Measurements from ENCODE around the gene NOVA2. TPM values are rescaled to one million over a fixed set of nuclear protein-coding genes. Genes with fewer than 3 reads are reported as not detected.
"Not testable (repeated sequence)": the region's sequence is repeated elsewhere in the genome, so short reads cannot be mapped to it uniquely, and the experiment has no call there.

Gene NOVA2
- total RNA-seq, 1 donor from 2014 or later = 6.0 TPM

DNA sequence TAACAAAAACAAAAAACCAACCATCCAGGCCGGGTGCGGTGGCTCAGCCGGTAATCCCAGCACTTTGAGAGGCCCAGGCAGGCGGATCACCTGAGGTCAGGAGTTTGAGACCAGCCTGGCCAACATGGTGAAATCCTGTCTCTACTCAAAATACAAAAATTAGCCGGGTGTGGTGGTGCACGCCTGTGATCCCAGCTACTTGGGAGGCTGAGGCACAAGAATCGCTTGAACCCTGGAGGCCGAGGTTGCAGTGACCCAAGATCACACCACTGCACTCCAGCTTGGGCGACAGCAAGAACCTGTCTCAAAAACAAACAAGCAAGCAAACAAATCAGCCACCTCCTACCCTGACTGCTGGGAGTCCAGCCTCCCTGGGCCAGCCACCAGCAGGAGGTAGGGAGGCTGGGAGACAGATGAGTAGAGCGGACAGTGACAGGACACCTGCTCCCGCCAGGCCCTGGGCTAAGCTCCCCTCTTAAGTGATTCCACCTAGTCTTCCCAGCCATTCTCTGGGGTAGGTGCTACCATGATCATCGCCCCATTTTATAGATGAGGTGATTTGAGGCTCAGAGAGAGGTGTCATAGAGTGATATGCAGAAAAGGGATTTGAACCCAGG, 77.6 kb downstream of the NOVA2 start:
- DNase-seq (ENCODE audit: low spot score) = not testable (repeated sequence)

DNA sequence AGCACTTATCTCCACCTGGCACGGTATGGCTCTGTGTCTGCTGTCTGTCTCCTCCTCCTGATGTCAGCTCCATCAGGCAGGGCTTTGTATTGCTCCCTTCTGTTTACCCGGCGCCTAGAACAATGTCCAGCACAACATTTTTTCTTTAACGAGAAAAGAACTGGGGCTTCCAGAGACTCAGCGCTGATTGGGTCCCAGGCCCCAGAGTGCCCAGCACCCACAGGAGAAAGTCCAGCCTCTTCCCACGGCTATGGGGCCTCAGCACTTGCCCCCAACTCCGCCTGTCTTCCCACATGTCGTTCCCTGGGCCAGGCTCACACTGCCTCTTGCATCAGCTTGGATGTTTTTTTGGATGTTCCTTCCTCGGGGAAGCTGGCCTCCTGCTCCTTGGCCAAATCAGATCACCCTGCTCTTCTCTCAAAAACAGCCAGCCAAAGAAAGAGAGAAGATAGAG, 78.1 kb downstream of the NOVA2 start:
- no peak for DNase-seq (ENCODE audit: low spot score)

DNA sequence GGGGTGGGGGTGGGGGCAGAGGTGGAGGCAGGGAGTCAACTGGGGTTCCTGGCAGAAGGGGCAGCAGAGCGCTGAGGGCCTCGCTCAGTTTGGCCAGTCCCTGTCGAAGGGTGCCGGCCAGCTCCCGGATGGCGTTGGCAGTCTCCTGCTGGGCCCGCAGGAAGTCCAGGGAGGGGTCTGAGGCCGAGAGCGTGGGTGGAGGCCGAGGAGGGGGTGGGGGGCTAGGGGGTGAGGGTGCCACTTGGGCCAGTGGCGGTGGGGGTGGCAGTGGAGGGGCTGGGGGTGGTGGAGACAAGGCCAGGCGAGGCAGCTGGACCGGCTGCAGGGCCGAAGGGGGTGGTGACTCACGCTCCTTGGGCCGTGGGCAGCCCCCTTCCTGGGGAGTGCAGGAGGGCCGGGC, 82.8 kb downstream of the NOVA2 start:
- DNase-seq (ENCODE audit: low spot score) = no peak

DNA sequence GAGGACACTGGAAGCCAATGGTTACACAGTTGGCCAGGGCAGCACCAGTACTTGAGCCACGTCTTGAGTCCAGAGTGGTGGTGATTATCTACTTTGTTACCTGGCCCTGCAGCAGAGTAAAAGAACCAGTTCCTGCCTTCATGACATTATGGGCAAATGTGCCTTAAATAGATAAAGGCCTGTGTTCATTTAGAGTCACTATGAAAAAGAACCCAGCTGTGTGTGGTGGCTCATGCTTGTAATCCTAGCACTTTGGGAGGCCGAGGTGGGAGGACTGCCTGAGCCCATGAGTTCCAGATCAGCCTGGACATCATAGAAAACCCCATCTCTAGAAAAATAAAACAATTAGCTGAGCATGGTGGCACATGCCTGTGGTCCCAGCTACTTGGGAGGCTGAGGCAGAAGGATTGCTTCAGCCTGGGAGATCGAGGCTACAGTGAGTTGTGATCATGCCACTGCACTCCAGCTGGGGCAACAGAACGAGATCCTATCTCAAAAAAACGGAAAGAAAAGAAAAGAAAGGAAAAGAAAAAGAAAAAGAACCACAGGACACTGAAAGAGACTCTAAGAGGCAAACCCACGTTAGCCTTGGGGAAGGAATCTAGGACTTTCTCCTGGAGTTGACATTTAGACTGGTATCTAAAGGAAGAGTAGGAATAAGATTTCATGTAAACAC, 84.3 kb downstream of the NOVA2 start:
- no peak for DNase-seq (ENCODE audit: low spot score)

DNA sequence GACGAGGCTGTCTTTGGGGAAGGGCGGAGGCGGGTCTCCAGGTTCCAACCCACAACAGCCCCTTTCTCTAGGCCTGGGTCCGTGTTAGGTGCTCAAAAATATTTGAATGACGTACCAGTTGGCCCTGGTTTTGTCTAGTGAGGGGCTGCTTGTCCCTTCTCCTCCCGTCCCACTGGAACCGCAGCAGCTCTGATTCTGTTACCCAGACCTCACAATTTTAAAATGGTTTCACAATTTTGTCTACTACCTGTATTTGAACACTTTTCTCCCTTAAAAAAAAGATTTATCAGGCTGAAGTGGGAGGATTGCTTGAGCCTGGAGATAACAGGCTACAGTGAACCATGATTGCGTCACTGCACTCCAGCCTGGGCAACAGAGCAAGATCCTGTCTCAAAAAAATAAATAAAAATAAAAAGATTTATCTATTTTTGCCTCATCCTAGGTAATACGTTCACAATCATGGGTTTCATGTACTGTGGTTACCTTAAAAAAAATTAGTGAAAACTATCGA, 86.4 kb downstream of the NOVA2 start:
- DNase-seq (ENCODE audit: low spot score) = no peak

DNA sequence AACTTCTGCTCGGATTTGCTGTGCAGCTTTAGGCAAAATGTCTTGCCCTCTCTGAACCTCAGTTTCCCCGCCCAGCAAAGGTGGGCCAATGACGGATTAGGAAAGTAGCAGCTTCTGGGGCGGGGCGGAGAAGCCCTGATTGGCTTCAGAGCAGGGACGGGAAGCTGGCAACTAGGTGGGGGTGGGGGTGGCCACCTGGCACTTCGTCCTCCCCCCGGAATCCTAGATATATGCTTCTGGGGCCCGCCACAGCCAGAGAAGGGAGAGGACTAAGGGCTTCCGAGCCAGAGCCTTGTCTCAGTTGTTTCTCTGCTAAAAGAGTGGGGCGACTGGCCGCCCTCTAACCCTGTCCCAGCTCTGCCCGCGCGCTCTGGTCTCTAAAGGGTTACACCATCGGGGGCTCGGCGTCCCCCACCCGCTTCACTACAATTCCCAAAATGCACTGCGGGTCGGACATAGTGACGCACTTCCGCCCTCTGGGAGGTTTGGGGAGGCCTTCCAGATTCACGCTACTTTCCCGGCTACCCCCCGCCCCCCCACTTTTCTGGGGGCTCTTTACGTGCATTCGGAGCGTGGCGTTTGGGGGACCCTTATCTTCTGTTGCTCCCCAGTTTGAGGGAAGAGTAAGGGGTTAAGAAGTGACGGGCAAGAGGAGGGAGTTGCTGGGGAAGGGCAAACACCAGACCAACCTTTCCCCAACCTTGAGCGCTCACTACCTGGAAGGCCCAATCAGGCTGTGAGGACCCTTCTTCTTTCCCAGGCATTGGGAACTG, 87.1 kb downstream of the NOVA2 start:
- DNase-seq (ENCODE audit: low spot score) = peak; percentile 97

DNA sequence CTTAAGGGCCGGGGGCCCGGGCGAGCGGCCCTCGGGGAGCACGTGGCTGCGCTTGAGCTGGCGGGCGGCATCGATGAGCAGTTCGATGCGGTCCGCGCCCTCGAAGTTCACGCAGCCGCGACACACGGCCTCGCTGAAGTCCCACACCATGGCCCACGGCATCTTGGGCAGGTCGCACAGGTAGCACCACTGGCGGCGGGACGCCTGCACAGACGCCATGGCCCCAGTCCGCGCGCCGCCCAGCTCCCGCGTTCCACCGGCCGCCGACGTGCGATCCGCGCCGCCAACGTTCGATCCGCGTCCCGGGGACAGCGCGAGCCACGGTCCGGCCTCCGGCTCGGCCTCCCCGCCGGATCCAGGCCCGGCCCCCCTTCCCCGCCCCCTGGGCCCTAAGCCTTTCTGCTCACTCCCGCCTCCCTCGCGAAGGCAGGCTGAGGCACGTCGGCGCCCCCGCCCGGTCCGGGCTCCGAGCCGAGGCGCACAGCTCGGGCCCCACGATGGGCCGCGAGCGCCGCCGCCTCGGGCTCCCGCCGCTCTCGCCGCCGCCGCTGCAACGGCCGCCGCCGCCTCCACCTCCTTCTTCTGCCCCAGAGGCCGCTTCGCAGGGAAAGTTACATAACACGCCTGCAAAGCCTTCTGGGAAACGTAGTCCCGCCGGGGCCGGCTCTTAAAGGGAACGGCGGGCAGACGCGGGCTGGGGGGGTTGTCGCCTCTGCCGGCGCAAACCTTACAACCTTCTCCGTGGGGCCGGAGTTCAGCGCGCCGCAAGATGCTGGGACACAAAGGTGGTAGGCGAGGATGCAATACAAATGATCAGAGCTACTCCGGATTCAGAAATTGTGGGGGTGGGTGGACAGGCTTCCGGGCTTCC, 87.9 kb downstream of the NOVA2 start, which contains the start of gene IRF2BP1:
Gene IRF2BP1, minus strand, starts transcription at position 586 of the 871 bp plus-strand sequence. Its CDS starts 367 bp downstream, at position 219.
- peak; percentile 97 for DNase-seq (ENCODE audit: low spot score)

DNA sequence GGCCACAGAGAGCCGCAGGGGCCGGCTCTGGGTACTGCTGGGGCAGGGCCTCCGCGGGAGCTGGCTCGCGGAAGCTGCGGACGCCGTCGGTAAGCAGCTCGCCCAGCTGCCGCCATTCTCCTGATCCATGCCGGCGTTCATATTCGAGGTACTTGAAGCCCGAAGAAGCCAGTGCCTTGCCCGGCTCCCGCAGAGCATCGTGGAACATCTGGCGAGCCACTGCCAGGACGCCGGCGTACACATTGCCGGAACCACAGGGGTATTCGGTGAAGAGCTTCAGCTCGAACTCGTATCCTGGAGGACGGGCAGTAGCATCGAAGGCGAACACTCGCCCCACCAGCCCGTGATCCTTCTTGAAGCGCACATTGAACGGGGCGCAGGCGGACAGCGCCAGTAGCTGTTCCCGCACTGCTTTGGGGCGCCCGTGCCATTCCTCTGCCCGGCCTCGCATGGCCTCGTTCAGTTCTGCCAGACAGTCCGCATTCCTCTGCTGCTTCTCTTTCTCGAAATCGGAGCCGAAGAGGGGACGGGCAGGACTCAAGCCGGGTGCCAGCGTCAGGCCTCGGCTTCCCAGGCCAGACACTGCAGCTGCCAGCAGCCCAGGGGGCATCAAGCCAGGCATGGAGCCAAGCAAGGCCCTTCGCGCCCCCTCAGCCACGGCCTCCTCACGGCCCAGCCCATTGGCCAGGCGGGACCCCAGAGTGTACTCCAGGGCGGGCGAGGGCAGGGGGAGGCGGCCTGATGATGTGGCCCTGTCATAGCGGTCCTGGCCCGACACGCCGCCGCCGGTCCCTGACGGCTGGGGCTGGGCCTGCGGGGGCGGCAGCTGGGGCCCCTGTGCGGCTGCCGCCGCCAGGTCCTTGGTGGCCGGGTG, 88.7 kb downstream of the NOVA2 start:
- no peak for DNase-seq (ENCODE audit: low spot score)

DNA sequence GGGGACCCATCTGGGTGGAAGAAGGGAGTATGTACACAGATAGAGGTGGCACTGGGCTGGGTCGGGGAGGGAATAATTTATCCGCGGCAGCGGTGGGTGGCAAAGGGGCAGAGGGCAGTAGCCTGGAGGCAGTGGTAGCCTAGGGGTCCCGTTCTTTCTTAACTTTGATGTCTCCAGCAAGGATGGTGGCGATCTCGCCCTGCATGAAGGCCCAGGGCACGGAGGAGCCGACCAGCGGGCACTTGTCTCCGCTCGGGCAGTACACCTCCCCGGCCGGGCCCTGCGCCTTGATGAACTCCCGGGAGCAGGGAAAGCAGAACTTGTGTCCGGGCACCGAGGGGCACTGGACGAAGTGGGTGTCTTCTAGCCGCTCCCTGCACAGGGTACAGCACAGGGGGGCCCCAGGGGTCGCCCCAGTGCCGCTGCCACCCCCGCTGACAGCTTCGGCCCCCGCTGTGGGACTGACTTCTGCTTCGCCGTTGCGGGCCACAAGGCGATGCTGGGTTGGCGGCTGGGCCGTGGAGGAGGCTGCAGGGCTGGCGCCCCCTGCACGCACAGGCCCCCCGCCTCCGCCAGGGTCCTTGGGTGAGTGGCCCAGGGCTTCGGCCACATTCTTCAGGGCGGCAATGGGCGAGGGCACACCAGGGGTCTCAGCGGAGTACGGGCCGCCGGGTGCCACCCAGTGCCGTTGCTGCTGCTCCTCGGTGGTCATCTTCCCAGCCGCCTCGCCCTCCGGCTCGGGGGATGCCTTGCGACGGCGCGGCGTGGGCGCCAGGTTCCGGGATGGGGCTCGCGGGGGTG, 89.6 kb downstream of the NOVA2 start:
- DNase-seq (ENCODE audit: low spot score) = no peak

Other genes with a start within 250 kb of the NOVA2 start
- 13.0 TPM for gene FBXO46, start 243.0 kb downstream of the NOVA2 start, total RNA-seq (ENCODE audit: insufficient read depth, low replicate concordance)
- gene MEIOSIN, start 240.4 kb downstream of the NOVA2 start, total RNA-seq (ENCODE audit: insufficient read depth, low replicate concordance) = not detected
- gene SIX5, start 204.6 kb downstream of the NOVA2 start, total RNA-seq (ENCODE audit: insufficient read depth, low replicate concordance) = 18.8 TPM
- 91.2 TPM for gene DMPK, start 191.4 kb downstream of the NOVA2 start, total RNA-seq (ENCODE audit: insufficient read depth, low replicate concordance)
- 23.8 TPM for gene DMWD, start 181.0 kb downstream of the NOVA2 start, total RNA-seq (ENCODE audit: insufficient read depth, low replicate concordance)
- not detected for gene RSPH6A, start 158.6 kb downstream of the NOVA2 start, total RNA-seq (ENCODE audit: insufficient read depth, low replicate concordance)
- gene SYMPK, start 110.7 kb downstream of the NOVA2 start, total RNA-seq (ENCODE audit: insufficient read depth, low replicate concordance) = 23.1 TPM
- gene FOXA3, start 109.5 kb downstream of the NOVA2 start, total RNA-seq (ENCODE audit: insufficient read depth, low replicate concordance) = not detected
- 16.9 TPM for gene IRF2BP1, start 87.7 kb downstream of the NOVA2 start, total RNA-seq (ENCODE audit: insufficient read depth, low replicate concordance)
- gene MYPOP, start 71.3 kb downstream of the NOVA2 start, total RNA-seq (ENCODE audit: insufficient read depth, low replicate concordance) = not detected
- gene NANOS2, start 59.1 kb downstream of the NOVA2 start, total RNA-seq (ENCODE audit: insufficient read depth, low replicate concordance) = not detected
- 5.8 TPM for gene CCDC61, start 21.6 kb upstream of the NOVA2 start, total RNA-seq (ENCODE audit: insufficient read depth, low replicate concordance)
- not detected for gene PGLYRP1, start 49.2 kb upstream of the NOVA2 start, total RNA-seq (ENCODE audit: insufficient read depth, low replicate concordance)
- 3.4 TPM for gene IGFL4, start 67.1 kb upstream of the NOVA2 start, total RNA-seq (ENCODE audit: insufficient read depth, low replicate concordance)
- gene IGFL3, start 150.8 kb upstream of the NOVA2 start, total RNA-seq (ENCODE audit: insufficient read depth, low replicate concordance) = not detected
- 35.6 TPM for gene IGFL2, start 174.4 kb upstream of the NOVA2 start, total RNA-seq (ENCODE audit: insufficient read depth, low replicate concordance)